Fibroblast of the aortic adventitia (primary cell): ENCODE results near the gene SLCO4A1. TPM values are rescaled to one million over a fixed set of nuclear protein-coding genes. Genes with fewer than 3 reads are reported as not detected.

ENCODE experiments used
- DNase-seq: peaks from one replicate; pipeline ENCODE4 v3.0.0-alpha.2; 2010; ENCODE audit warnings: low read depth
- H3K4me3 ChIP-seq: 2 replicates; pipeline ENCODE4 v1.5.1; 2011; ENCODE audit warnings: low read depth, mild to moderate bottlenecking, control low read depth, low read length, moderate library complexity
- total RNA-seq: library from RNA; depleted of rRNA; stranded (reverse); fragments of >200 nt; gene quantifications from 2 replicates; pipeline ENCODE4 v1.2.3, GENCODE V29; 2012; ENCODE audit warnings: low replicate concordance
- TF ChIP-seq, protein P1 (sequence below): IDR thresholded peaks from 2 replicates; pipeline ENCODE4 v1.5.1; 2011; ENCODE audit warnings: mild to moderate bottlenecking, low read length, control low read depth, inconsistent platforms; ENCODE audit not compliant: insufficient read depth

Gene SLCO4A1
- total RNA-seq, 1 donor, result 0.72 TPM

- TF ChIP-seq, protein P1, sequence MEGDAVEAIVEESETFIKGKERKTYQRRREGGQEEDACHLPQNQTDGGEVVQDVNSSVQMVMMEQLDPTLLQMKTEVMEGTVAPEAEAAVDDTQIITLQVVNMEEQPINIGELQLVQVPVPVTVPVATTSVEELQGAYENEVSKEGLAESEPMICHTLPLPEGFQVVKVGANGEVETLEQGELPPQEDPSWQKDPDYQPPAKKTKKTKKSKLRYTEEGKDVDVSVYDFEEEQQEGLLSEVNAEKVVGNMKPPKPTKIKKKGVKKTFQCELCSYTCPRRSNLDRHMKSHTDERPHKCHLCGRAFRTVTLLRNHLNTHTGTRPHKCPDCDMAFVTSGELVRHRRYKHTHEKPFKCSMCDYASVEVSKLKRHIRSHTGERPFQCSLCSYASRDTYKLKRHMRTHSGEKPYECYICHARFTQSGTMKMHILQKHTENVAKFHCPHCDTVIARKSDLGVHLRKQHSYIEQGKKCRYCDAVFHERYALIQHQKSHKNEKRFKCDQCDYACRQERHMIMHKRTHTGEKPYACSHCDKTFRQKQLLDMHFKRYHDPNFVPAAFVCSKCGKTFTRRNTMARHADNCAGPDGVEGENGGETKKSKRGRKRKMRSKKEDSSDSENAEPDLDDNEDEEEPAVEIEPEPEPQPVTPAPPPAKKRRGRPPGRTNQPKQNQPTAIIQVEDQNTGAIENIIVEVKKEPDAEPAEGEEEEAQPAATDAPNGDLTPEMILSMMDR, result no peak
- no peak overlapping the region for H3K4me3 ChIP-seq
- no peak for DNase-seq
These were observed 45.4 kb upstream of the SLCO4A1 start for GRCh38 chr20:62596921-62597320.

DNA sequence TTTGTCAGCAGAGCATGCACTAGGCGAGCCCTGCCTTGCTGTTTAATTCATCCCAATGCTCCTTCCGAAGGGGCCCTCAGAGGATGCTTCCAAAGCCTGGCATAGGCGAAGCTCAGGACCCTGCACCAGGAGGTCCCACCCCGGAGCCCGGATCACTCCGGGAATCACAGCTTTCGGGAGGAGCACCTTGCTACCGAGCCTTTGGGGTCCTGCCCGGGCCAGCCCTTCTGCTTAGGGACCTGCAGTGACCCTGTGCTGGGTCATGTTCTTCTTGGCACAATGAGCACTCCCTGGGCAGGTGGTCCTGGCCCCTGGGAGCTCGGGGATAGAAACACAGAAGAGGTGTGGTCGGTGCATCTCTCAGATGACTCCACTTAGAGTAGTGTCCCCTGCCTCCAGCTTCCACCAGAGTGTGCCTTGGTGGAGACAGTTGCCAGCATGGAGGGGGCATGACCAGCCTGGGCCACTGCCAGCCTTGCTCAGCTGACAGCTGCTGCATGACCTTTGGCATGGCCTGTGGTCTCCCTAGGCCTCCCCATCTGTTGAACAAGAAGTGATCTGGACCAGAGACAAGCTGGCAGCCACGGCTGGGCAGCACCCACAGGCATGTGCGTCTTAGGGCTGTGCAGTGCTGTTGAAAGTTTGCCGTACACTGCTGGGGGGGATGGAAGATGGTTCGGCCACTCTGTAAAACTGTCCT, 44.7 kb upstream of the SLCO4A1 start:
- TF ChIP-seq, protein P1, result no peak
- no peak for DNase-seq

GRCh38 chr20:62598761-62599194, 43.5 kb upstream of the SLCO4A1 start:
- no peak for DNase-seq
- TF ChIP-seq, protein P1, result no peak
- H3K4me3 ChIP-seq, result no peak overlapping the region

More for the DNA sequence above, 44.7 kb upstream of the SLCO4A1 start:
- H3K4me3 ChIP-seq, result no peak overlapping the region

DNA sequence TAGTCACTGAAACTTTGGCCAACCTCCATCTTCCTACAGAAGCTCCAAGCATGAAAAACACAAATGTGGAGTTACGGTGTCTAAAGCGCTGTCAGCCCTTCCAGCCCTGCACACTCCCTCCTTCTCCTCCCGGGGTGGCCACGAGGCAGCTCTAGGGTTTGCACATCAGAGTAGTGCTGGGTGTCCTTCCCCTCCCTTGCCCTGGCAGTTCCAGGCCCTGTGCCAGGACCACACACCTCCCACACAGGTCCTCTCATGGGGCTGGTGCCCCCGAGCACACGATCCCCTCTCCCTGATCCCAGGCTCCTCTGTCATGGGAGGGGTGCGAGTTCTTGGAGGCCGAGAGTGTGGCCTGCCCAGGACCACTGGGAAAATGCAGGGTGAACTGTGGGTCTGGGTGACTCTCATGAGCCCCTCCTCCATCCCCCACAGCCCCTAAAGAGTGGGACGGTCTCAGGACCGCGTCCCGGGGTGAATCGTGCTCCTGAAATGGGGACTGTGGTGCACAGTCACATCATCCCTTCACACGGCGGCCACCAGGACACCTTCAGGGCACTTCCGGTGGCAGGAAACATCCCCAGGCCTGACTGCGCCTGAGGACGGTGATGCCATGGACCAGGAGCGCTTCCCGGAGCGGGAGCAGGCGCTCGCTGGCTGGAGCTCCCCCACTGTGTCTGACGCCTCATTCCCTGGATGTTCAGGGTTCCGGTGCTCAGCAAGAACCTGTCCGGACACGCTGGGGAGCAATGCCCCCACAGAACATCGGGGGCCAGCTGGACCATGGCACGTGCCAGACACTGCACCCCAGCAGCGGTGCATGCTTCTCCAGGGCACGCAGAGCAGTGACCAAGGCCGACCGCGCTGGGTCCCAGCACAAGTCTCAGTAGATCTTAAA, 42.8 kb upstream of the SLCO4A1 start:
- DNase-seq, result no peak
- TF ChIP-seq, protein P1, result no peak
- no peak overlapping the region for H3K4me3 ChIP-seq

DNA sequence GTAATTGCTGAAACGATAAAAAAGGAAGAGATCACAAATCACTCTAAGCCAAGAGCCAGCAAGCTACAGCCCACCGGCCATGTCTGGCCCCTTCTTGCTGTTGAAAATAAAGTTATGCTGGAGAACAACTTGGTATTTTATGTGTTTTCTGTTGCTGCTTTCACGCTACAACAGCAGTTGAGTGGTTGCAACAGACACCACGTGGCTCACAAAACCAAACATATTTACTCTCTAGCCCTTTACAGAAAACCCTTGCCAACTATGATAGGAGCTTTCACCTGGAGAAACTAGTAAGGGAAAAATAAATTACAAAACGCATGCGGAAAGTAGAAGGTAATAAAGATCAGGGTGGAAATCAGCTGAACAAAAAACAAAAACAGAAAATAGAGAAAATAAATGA, 41.1 kb upstream of the SLCO4A1 start:
- no peak overlapping the region for H3K4me3 ChIP-seq
- TF ChIP-seq, protein P1, result no peak
- DNase-seq, result no peak

GRCh38 chr20:62601714-62602113, 40.6 kb upstream of the SLCO4A1 start:
- TF ChIP-seq, protein P1, result no peak
- H3K4me3 ChIP-seq, result no peak overlapping the region
- no peak for DNase-seq
